PFSK-1 (cell line): Measurements from ENCODE around the gene PDX1.

Experiments used
- FOXP2 ChIP-seq: optimal IDR thresholded peaks from 2 replicates; pipeline ENCODE3; 2011; ENCODE audit warnings: borderline replicate concordance, control low read depth, inconsistent platforms; ENCODE audit not compliant: insufficient read depth; ENCODE audit errors: extremely low read length, extremely low read depth
- POLR2AphosphoS5 ChIP-seq: IDR thresholded peaks from 2 replicates; pipeline ENCODE4 v1.6.1; 2012; ENCODE audit warnings: low read depth, mild to moderate bottlenecking, control low read depth, low read length, moderate library complexity
- SIN3A ChIP-seq: IDR thresholded peaks from 2 replicates; pipeline ENCODE4 v1.6.1; 2012; ENCODE audit warnings: mild to moderate bottlenecking, low read length, moderate library complexity, borderline replicate concordance; ENCODE audit not compliant: insufficient read depth
- TAF1 ChIP-seq: IDR thresholded peaks from 2 replicates; pipeline ENCODE4 v1.6.1; 2012; ENCODE audit warnings: low read length, control low read depth, borderline replicate concordance; ENCODE audit not compliant: insufficient read depth
- TF ChIP-seq, protein P1 (sequence below), 2 experiments: IDR thresholded peaks; 2 replicates each; pipeline versions ENCODE4 v1.6.1 to v1.8.0; 2011 to 2012; ENCODE audit warnings: low read depth in 2 of 2, low read length in 2 of 2, control low read depth in 1 of 2, inconsistent platforms in 1 of 2, mild to moderate bottlenecking in 1 of 2, moderate library complexity in 1 of 2; ENCODE audit not compliant: insufficient read depth in 1 of 2

The PDX1 gene

DNA sequence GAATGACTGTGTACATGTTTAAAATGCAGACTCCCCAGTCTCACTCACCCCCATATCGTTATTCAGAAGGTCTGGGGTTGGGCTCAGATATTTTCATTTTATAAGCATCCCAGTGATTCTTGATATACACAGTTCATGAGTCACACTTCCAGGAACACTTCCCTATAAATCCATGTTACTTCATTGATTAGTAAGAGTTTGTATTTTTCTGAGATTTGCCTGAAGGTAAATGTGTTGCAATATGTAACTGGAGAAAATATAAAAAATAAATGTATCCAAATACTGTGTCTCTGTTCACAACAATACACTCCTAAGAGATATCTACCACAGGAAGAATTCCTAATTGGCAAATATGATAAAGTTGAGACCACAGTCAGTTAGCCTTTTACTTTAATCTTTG is 6.6 kb upstream of the PDX1 start:
- TF ChIP-seq TAF1 (no peak), FOXP2 (no peak), POLR2AphosphoS5 (no peak), SIN3A (no peak)
- TF ChIP-seq, protein P1, sequence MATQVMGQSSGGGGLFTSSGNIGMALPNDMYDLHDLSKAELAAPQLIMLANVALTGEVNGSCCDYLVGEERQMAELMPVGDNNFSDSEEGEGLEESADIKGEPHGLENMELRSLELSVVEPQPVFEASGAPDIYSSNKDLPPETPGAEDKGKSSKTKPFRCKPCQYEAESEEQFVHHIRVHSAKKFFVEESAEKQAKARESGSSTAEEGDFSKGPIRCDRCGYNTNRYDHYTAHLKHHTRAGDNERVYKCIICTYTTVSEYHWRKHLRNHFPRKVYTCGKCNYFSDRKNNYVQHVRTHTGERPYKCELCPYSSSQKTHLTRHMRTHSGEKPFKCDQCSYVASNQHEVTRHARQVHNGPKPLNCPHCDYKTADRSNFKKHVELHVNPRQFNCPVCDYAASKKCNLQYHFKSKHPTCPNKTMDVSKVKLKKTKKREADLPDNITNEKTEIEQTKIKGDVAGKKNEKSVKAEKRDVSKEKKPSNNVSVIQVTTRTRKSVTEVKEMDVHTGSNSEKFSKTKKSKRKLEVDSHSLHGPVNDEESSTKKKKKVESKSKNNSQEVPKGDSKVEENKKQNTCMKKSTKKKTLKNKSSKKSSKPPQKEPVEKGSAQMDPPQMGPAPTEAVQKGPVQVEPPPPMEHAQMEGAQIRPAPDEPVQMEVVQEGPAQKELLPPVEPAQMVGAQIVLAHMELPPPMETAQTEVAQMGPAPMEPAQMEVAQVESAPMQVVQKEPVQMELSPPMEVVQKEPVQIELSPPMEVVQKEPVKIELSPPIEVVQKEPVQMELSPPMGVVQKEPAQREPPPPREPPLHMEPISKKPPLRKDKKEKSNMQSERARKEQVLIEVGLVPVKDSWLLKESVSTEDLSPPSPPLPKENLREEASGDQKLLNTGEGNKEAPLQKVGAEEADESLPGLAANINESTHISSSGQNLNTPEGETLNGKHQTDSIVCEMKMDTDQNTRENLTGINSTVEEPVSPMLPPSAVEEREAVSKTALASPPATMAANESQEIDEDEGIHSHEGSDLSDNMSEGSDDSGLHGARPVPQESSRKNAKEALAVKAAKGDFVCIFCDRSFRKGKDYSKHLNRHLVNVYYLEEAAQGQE (IDR thresholded peaks at IDR 0.05; ENCODE audit: insufficient read depth in 1 of 2, low read depth in 2 of 2, low read length in 2 of 2) = no peak

DNA sequence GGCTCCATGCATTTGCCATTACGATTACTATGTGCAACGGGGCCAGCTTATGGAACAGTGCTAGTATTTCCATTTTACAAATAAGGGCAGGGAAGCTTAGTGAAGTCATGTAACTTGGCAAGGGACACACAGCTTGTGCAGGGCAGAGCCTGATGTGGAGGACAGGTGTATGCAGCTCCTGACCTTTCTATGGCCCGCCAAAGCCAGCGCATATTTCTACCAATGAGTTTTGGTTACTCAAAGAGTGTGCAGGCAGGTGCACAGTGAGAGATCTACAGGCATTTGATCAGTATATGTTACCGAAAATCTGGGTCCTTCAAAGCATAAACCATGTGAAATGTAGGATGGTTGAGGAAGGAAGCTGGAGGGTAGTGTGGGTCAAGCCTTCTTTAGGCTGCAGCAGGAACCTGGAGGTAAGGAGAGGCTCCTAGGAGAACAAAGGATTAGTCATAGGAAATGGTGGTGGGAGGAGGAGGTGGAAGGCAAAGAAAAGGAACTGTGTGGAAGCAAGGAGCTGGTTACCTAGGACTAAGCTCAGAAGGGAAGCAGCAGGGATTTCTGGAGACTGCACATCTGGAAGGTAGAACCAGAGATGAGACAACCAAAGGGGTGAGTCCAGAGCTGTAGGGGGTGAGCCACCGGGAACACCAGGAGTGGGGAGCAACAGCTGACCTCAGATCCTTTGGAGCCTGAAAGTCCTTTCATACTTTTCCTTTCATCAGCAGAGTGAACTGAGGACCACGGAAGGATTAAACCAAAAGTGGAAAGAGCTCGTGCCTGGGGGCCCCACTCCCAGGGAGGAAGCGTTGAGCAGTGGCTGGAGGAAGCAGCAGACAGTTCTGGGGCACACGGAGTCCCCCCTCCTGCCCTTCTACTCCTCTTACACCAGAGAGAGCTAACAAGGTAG is 4.2 kb upstream of the PDX1 start:
- TF ChIP-seq SIN3A = no peak
- TF ChIP-seq, protein P1 (IDR thresholded peaks at IDR 0.05; ENCODE audit: insufficient read depth in 1 of 2, low read depth in 2 of 2, low read length in 2 of 2) = no peak
- no peak for TF ChIP-seq FOXP2
- no peak for TF ChIP-seq POLR2AphosphoS5
- no peak for TF ChIP-seq TAF1

DNA sequence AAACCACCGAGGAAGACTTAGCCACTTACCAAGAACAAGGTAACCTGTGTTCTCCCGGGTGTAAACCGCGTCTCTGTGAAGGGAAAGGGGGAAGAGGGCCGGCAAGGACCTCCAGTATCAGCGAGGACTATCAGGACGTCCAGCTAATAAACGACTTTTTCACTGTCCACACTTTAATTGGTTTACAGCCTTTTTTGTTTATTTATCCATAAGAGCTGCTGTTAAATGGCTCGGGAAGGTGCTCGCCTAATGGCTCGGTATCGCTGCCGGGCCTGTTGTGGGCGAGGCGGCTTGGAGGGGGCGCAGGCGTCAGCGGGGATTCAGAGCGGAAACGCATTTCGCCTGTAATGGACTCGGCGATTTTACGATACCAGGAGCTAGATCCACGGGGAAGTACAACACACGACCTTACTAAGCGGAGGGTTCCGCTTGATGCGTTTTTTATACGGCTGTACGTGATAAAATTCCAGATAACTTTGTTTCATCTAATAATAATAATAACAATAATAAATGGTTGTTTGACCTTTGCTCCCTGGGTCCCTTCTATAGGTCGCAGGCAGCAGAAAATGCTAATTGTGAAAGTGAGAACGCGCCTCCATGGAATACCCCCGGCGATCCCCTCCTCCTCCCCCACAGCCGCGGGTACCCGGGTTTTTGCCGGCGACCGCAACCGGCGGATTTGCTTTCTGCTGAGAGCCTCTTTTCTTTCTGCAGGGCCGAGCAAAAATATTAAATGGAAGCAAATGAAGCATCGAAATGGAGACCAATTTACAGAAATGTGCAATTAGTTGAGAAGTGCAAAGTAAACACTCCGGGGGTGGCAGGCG is 2.5 kb upstream of the PDX1 start:
- no peak for TF ChIP-seq POLR2AphosphoS5
- no peak for TF ChIP-seq SIN3A
- TF ChIP-seq, protein P1 (IDR thresholded peaks at IDR 0.05; ENCODE audit: insufficient read depth in 1 of 2, low read depth in 2 of 2, low read length in 2 of 2) = no peak
- no peak for TF ChIP-seq TAF1
- no peak for TF ChIP-seq FOXP2

DNA sequence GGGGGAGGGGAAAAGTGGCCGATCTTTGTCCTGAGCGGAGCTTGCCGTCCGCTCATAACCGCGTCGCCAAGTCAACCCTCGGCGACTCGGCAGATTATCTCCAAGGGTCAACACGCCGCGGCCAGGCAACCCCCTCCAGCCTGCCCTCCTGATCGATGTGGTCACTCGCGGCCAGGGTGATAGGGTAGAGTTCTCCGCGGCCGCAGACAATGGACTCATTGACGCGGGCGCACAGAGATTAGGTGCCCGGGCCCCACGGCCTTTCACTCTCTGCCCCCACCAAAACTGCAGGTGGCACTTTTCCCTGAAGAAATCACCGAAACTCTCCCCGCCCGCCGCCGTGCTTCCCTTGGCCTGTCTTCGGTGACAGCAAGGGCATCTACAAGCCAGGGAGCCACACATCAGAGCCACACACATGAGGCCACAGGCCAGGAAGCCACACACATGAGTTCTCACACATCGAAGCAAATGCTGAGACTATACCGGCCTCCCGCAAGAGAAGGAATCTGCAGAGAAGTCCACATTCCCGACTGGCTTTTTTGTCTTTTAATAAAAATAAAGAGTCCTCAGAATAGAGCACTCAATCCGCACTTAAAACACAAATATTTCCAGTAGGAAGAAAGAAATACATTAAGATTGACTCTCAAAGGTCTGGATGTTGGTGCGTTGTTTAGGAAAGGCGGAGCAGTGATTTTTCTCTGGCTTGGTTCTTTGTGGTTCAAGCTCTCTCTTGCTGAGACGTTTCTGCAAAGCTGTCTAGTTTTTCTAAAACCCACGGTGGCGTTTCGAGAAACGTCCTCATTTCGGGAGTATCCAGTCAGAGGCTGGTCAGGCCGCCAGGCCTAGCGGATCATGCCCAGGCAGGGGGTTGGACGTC is 1.5 kb upstream of the PDX1 start:
- TF ChIP-seq FOXP2 (no peak), SIN3A (no peak), POLR2AphosphoS5 (no peak), TAF1 (no peak)
- TF ChIP-seq, protein P1 (IDR thresholded peaks at IDR 0.05; ENCODE audit: insufficient read depth in 1 of 2, low read depth in 2 of 2, low read length in 2 of 2) = no peak
